ENCODE results near the gene SLC38A3. TPM values are rescaled to one million over a fixed set of nuclear protein-coding genes. Genes with fewer than 3 reads are reported as not detected.

Gene SLC38A3
- total RNA-seq, 1 experiment from 2014 or later: 6.0 TPM

DNA sequence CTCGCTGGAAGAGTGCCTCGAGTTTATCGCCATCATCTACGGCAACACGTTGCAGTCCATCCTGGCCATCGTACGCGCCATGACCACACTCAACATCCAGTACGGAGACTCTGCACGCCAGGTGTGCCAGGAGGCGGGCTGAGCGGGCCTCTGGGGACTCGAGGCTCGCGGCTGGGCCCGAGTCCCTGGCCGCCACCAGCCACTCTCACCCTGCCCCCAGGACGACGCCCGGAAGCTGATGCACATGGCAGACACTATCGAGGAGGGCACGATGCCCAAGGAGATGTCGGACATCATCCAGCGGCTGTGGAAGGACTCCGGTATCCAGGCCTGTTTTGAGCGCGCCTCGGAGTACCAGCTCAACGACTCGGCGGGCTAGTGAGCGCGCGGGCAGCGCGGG lies 11.8 kb upstream of the SLC38A3 start:
- Histone ChIP-seq H3K27ac (ENCODE audit: low read length) (no peak overlapping the region), H3K36me3 (ENCODE audit: control insufficient read depth, insufficient read depth, low read length) (no peaks in the 10 kb centered on the region), H3K4me3 (ENCODE audit: low read depth in 2 of 2, low read length in 2 of 2) (no peak overlapping the region), H3K9me3 (ENCODE audit: control insufficient read depth, insufficient read depth, low read depth, low read length) (no peaks in the 10 kb centered on the region), H3K4me1 (ENCODE audit: control insufficient read depth, insufficient read depth, low read length) (peaks cover 25% of the 10 kb centered on the region), H3K27me3 (ENCODE audit: control insufficient read depth, insufficient read depth, low read length) (no peaks in the 10 kb centered on the region)
- no TSS peak for BruUV-seq (replicated peaks)
- ChIA-PET POLR2A (no interaction called here), CTCF (interaction anchor here (0.6 to 2.8 kb wide), 2 partner anchors 33 to 67 kb away, joined by 3 to 39 read pairs; no protein-coding TSS in a partner anchor)
- intact Hi-C loops (cut with micrococcal nuclease; ENCODE audit: unreplicated experiment): loop anchor here (10.0 kb wide), 1 partner anchor 72 kb away; the partner anchor contains the start of gene SEMA3B
- TF ChIP-seq SIN3A (IDR thresholded peaks at IDR 0.05; ENCODE audit: borderline replicate concordance, insufficient read depth, low read depth, low read length) (no peak), TCF7L2 (IDR thresholded peaks at IDR 0.05; ENCODE audit: low read depth, low read length) (no peak), POLR2AphosphoS5 (IDR thresholded peaks at IDR 0.05; ENCODE audit: low read depth, low read length) (no peak)
- TF ChIP-seq, protein P1, sequence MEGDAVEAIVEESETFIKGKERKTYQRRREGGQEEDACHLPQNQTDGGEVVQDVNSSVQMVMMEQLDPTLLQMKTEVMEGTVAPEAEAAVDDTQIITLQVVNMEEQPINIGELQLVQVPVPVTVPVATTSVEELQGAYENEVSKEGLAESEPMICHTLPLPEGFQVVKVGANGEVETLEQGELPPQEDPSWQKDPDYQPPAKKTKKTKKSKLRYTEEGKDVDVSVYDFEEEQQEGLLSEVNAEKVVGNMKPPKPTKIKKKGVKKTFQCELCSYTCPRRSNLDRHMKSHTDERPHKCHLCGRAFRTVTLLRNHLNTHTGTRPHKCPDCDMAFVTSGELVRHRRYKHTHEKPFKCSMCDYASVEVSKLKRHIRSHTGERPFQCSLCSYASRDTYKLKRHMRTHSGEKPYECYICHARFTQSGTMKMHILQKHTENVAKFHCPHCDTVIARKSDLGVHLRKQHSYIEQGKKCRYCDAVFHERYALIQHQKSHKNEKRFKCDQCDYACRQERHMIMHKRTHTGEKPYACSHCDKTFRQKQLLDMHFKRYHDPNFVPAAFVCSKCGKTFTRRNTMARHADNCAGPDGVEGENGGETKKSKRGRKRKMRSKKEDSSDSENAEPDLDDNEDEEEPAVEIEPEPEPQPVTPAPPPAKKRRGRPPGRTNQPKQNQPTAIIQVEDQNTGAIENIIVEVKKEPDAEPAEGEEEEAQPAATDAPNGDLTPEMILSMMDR (IDR thresholded peaks at IDR 0.05): no peak
- TF ChIP-seq, protein P2, sequence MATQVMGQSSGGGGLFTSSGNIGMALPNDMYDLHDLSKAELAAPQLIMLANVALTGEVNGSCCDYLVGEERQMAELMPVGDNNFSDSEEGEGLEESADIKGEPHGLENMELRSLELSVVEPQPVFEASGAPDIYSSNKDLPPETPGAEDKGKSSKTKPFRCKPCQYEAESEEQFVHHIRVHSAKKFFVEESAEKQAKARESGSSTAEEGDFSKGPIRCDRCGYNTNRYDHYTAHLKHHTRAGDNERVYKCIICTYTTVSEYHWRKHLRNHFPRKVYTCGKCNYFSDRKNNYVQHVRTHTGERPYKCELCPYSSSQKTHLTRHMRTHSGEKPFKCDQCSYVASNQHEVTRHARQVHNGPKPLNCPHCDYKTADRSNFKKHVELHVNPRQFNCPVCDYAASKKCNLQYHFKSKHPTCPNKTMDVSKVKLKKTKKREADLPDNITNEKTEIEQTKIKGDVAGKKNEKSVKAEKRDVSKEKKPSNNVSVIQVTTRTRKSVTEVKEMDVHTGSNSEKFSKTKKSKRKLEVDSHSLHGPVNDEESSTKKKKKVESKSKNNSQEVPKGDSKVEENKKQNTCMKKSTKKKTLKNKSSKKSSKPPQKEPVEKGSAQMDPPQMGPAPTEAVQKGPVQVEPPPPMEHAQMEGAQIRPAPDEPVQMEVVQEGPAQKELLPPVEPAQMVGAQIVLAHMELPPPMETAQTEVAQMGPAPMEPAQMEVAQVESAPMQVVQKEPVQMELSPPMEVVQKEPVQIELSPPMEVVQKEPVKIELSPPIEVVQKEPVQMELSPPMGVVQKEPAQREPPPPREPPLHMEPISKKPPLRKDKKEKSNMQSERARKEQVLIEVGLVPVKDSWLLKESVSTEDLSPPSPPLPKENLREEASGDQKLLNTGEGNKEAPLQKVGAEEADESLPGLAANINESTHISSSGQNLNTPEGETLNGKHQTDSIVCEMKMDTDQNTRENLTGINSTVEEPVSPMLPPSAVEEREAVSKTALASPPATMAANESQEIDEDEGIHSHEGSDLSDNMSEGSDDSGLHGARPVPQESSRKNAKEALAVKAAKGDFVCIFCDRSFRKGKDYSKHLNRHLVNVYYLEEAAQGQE (IDR thresholded peaks at IDR 0.05; ENCODE audit: insufficient read depth in 1 of 2, low read depth in 2 of 2, low read length in 1 of 2): no peak
- ATAC-seq (no peak), DNase-seq (ENCODE audit: low read depth, low spot score) (no peak)
- in situ Hi-C loops (cut with HindIII; ENCODE audit: low pct_unique_long_range_greater_than_20kb, low sequenced_read_pairs): no loop called here

DNA sequence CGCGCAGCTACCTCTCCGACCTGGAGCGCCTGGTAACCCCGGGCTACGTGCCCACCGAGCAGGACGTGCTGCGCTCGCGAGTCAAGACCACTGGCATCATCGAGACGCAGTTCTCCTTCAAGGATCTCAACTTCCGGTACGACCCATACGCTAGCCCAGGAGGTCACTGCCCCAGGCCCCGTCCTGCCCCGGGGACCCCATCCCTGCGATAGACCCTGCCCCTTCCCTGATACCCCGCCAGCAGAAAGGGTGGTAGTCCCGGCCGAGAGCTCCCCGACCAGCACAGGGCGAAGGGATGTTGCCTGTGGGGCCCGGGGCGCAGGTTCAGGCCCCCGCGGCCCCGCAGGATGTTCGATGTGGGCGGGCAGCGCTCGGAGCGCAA lies 11.3 kb upstream of the SLC38A3 start:
- POLR2A ChIA-PET: no interaction called here

DNA sequence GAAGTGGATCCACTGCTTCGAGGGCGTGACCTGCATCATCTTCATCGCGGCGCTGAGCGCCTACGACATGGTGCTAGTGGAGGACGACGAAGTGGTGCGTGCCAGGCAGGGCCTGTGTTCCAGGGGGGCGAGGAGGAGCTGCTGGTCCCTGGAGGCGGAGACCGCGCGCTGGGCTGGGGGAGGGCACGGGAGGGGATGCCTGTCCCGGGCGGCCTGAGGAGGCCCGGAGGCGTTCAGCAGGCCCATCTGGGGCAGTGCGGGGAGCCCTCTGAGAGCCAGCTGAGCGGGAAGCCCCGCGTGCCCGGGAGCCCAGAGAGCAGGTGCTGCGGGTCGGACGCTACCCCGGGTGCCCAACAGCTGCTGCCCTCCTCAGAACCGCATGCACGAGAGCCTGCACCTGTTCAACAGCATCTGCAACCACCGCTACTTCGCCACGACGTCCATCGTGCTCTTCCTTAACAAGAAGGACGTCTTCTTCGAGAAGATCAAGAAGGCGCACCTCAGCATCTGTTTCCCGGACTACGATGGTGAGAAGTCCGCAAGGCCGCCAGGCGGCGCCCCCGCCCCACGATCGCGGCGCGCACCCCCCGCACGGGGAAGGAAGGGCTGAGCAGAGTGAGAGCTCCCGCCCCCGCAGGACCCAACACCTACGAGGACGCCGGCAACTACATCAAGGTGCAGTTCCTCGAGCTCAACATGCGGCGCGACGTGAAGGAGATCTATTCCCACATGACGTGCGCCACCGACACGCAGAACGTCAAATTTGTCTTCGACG lies 10.8 kb upstream of the SLC38A3 start:
- Histone ChIP-seq H3K4me3 (ENCODE audit: low read depth in 2 of 2, low read length in 2 of 2) (no peak overlapping the region), H3K4me1 (ENCODE audit: control insufficient read depth, insufficient read depth, low read length) (peaks cover 15% of the 10 kb centered on the region), H3K27ac (ENCODE audit: low read length) (no peak overlapping the region), H3K36me3 (ENCODE audit: control insufficient read depth, insufficient read depth, low read length) (no peaks in the 10 kb centered on the region), H3K27me3 (ENCODE audit: control insufficient read depth, insufficient read depth, low read length) (no peaks in the 10 kb centered on the region), H3K9me3 (ENCODE audit: control insufficient read depth, insufficient read depth, low read depth, low read length) (no peaks in the 10 kb centered on the region)
- CTCF ChIA-PET: interaction anchor here (0.6 to 2.8 kb wide), 4 partner anchors 22 to 153 kb away, joined by 4 to 39 read pairs (median 10); no protein-coding TSS in a partner anchor
- in situ Hi-C loops (cut with HindIII; ENCODE audit: low pct_unique_long_range_greater_than_20kb, low sequenced_read_pairs): no loop called here
- POLR2A ChIA-PET: no interaction called here
- peak; percentile 80 for ATAC-seq
- intact Hi-C loops (cut with micrococcal nuclease; ENCODE audit: unreplicated experiment): loop anchor here (10.0 kb wide), 1 partner anchor 70 kb away; the partner anchor contains the start of gene SEMA3B
- TF ChIP-seq TCF7L2 (IDR thresholded peaks at IDR 0.05; ENCODE audit: low read depth, low read length) (no peak), SIN3A (IDR thresholded peaks at IDR 0.05; ENCODE audit: borderline replicate concordance, insufficient read depth, low read depth, low read length) (no peak), POLR2AphosphoS5 (IDR thresholded peaks at IDR 0.05; ENCODE audit: low read depth, low read length) (no peak)
- TF ChIP-seq, protein P2 (IDR thresholded peaks at IDR 0.05; ENCODE audit: insufficient read depth in 1 of 2, low read depth in 2 of 2, low read length in 1 of 2): no peak
- TF ChIP-seq, protein P1 (IDR thresholded peaks at IDR 0.05): peak; percentile 88
- no peak for DNase-seq (ENCODE audit: low read depth, low spot score)
- no TSS peak for BruUV-seq (replicated peaks)

More for the DNA sequence above, 11.3 kb upstream of the SLC38A3 start:
- DNase-seq (ENCODE audit: low read depth, low spot score) (no peak), ATAC-seq (no peak)
- Histone ChIP-seq H3K4me1 (ENCODE audit: control insufficient read depth, insufficient read depth, low read length) (peaks cover 21% of the 10 kb centered on the region), H3K4me3 (ENCODE audit: low read depth in 2 of 2, low read length in 2 of 2) (no peak overlapping the region), H3K27ac (ENCODE audit: low read length) (no peak overlapping the region), H3K9me3 (ENCODE audit: control insufficient read depth, insufficient read depth, low read depth, low read length) (no peaks in the 10 kb centered on the region), H3K36me3 (ENCODE audit: control insufficient read depth, insufficient read depth, low read length) (no peaks in the 10 kb centered on the region), H3K27me3 (ENCODE audit: control insufficient read depth, insufficient read depth, low read length) (no peaks in the 10 kb centered on the region)
- no peak for TF ChIP-seq SIN3A (IDR thresholded peaks at IDR 0.05; ENCODE audit: borderline replicate concordance, insufficient read depth, low read depth, low read length)
- in situ Hi-C loops (cut with HindIII; ENCODE audit: low pct_unique_long_range_greater_than_20kb, low sequenced_read_pairs) (no loop called here), intact Hi-C loops (cut with micrococcal nuclease; ENCODE audit: unreplicated experiment) (loop anchor here (10.0 kb wide), 1 partner anchor 71 kb away; the partner anchor contains the start of gene SEMA3B)
- no TSS peak for BruUV-seq (replicated peaks)
- CTCF ChIA-PET: interaction anchor here (0.6 to 2.8 kb wide), 2 partner anchors 33 to 67 kb away, joined by 3 to 39 read pairs; no protein-coding TSS in a partner anchor

All from Panc1 (cell line).